ENCODE results near the gene VSIG10.

- TF ChIP-seq, protein P1, sequence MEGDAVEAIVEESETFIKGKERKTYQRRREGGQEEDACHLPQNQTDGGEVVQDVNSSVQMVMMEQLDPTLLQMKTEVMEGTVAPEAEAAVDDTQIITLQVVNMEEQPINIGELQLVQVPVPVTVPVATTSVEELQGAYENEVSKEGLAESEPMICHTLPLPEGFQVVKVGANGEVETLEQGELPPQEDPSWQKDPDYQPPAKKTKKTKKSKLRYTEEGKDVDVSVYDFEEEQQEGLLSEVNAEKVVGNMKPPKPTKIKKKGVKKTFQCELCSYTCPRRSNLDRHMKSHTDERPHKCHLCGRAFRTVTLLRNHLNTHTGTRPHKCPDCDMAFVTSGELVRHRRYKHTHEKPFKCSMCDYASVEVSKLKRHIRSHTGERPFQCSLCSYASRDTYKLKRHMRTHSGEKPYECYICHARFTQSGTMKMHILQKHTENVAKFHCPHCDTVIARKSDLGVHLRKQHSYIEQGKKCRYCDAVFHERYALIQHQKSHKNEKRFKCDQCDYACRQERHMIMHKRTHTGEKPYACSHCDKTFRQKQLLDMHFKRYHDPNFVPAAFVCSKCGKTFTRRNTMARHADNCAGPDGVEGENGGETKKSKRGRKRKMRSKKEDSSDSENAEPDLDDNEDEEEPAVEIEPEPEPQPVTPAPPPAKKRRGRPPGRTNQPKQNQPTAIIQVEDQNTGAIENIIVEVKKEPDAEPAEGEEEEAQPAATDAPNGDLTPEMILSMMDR (conservative IDR thresholded peaks at IDR 0.05 in 1 of 2, IDR thresholded peaks at IDR 0.05 in 1 of 2; ENCODE audit: low read depth in 1 of 2, low read length in 2 of 2), result no peak
- TF ChIP-seq EZH2 (IDR thresholded peaks at IDR 0.05; ENCODE audit: low read length, missing control alignments), result no peak
Observed at GRCh38 chr12:118036672-118037411, 67.0 kb downstream of the VSIG10 start.
